H1 (cell line): ENCODE results near the gene NTRK2. TPM values are rescaled to one million over a fixed set of nuclear protein-coding genes. Genes with fewer than 3 reads are reported as not detected.

ENCODE experiments used
- ASH2L ChIP-seq: fragments of 200-600, 300-600 bp; sonication (generic); IDR thresholded peaks from one replicate; pipeline ENCODE4 v1.7.1; 2017; ENCODE audit warnings: low read length
- GABPA ChIP-seq: IDR thresholded peaks from 2 replicates; pipeline ENCODE4 v1.6.1; 2011; ENCODE audit warnings: mild to moderate bottlenecking, low read length, moderate library complexity, borderline replicate concordance; ENCODE audit not compliant: insufficient read depth
- MAFK ChIP-seq: IDR thresholded peaks from 2 replicates; pipeline ENCODE4 v1.6.1; 2012; ENCODE audit warnings: low read depth, mild to moderate bottlenecking, improper control_type of control experiment, low read length
- POU5F1 ChIP-seq: IDR thresholded peaks from 2 replicates; pipeline ENCODE4 v1.6.1; 2011; ENCODE audit warnings: low read depth, mild to moderate bottlenecking, low read length, moderate library complexity
- polyA plus RNA-seq, 7 experiments: library from polyadenylated mRNA; depleted of rRNA in 3 of 7; stranded (reverse) in 5 of 7; unstranded in 2 of 7; fragments of >200 nt in 5 of 7; fragments of 200-250 nt in 2 of 7; gene quantifications; 1 replicate in 5 of 7; 2 replicates in 1 of 7; 4 replicates in 1 of 7; pipeline versions ENCODE4 v1.2.1 to v1.2.3, GENCODE V29; 2011 to 2013; ENCODE audit warnings: missing spikeins in 2 of 7, mixed read lengths in 2 of 7
- total RNA-seq: library from RNA; stranded (reverse); fragmentation: NEBNext Ultra II Directional; extraction: Animal tissue kit (Norgen Biotek cat#: 25700); gene quantifications from 2 replicates; pipeline ENCODE4 v1.2.1, GENCODE V29; 2021

The NTRK2 gene
- total and polyA plus RNA-seq, 2 of the 8 experiments (the other 6 are each of a cell fraction or from before 2014, with no cell fraction given): 0.03 to 0.04 TPM

DNA sequence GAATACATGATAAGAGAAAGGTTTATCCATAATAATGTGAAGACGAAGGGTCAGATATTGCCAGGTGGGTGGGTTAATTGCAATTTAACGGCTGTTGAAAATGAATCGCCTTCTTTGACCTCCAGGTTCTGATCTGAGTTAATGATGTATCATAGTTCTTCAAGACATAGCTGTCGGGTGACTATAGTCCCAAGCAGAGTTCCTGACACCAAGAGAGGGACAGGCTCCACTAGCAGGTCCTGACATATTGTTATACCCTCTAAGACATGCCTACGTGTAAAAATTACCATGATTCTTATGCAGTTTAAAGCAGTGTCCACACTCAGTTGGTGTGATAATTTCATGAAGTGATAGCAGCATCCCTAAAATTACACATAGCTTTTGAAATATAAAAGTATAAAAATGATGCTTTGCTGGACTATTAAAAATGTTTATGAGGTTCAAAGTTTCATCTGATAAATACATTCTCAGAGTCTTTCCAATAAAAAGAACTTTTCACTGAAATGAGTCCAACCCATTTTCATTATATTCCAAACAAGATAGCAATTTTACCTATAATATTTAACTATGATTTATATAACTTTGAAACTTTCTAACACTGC is 53.0 kb downstream of the NTRK2 start (continued):
- no peak for TF ChIP-seq POU5F1
- TF ChIP-seq GABPA: no peak
- TF ChIP-seq ASH2L: no peak
- no peak for TF ChIP-seq MAFK
- TF ChIP-seq, all 59 proteins: peak for 0
